KMS-11 (cell line): ENCODE data around the gene NTF3.

Experiments
- H2AFZ ChIP-seq: fragments of 200-600 bp; sonication (generic); 2 replicates; pipeline ENCODE4 v1.6.1; 2016; ENCODE audit warnings: antibody characterized with exemption, mixed run types, low read depth
- H3K27ac ChIP-seq: fragments of 200-600 bp; sonication (generic); 2 replicates; pipeline ENCODE4 v1.6.1; 2016; ENCODE audit warnings: mild to moderate bottlenecking, mixed run types
- H3K27me3 ChIP-seq: fragments of 200-600 bp; sonication (generic); 2 replicates; pipeline ENCODE4 v1.6.1; 2017; ENCODE audit warnings: mild to moderate bottlenecking, low read depth, mixed run types, moderate library complexity; ENCODE audit not compliant: insufficient read depth
- H3K36me3 ChIP-seq: fragments of 200-600 bp; sonication (generic); 2 replicates; pipeline ENCODE4 v1.6.1; 2017; ENCODE audit warnings: mild to moderate bottlenecking, mixed run types; ENCODE audit not compliant: insufficient read depth
- H3K4me1 ChIP-seq: fragments of 200-600 bp; sonication (generic); 2 replicates; pipeline ENCODE4 v1.6.1; 2016; ENCODE audit warnings: mild to moderate bottlenecking, low read depth, mixed run types; ENCODE audit not compliant: poor library complexity, severe bottlenecking
- H3K4me2 ChIP-seq: fragments of 200-600 bp; sonication (generic); 2 replicates; pipeline ENCODE4 v1.7.0; 2016; ENCODE audit warnings: mild to moderate bottlenecking, mixed run types
- H3K4me3 ChIP-seq: fragments of 200-600 bp; sonication (generic); IDR thresholded peaks from 2 replicates; pipeline ENCODE4 v1.6.1; 2017; ENCODE audit warnings: low read depth, low read length, mixed read lengths; ENCODE audit not compliant: insufficient read depth
- H3K79me2 ChIP-seq: fragments of 200-600 bp; sonication (generic); 2 replicates; pipeline ENCODE4 v1.6.1; 2016; ENCODE audit warnings: low read depth, mixed run types; ENCODE audit not compliant: insufficient read depth
- H3K9ac ChIP-seq: fragments of 200-600 bp; sonication (generic); 2 replicates; pipeline ENCODE4 v1.6.1; 2016; ENCODE audit warnings: mild to moderate bottlenecking, mixed run types
- H4K20me1 ChIP-seq: fragments of 200-600 bp; sonication (generic); 2 replicates; pipeline ENCODE4 v1.6.1; 2016; ENCODE audit warnings: mild to moderate bottlenecking, mixed run types; ENCODE audit not compliant: insufficient read depth
- CTCF ChIP-seq: fragments of 200-600 bp; sonication (generic); conservative IDR thresholded peaks from 2 replicates; pipeline ENCODE4 v1.6.1; 2017; ENCODE audit warnings: low read depth, mild to moderate bottlenecking, antibody characterized with exemption, low read length, moderate library complexity, mixed read lengths

The NTF3 gene

GRCh38 chr12:5503774-5504173 is 71.9 kb downstream of the NTF3 start:
- no peaks in the 10 kb centered on the region for H3K36me3 ChIP-seq
- no peaks in the 10 kb centered on the region for H3K4me1 ChIP-seq
- H3K79me2 ChIP-seq: no peaks in the 10 kb centered on the region
- H3K4me3 ChIP-seq: no peak overlapping the region
- no peak overlapping the region for H3K9ac ChIP-seq
- no peaks in the 10 kb centered on the region for H4K20me1 ChIP-seq
- H3K27me3 ChIP-seq: no peaks in the 10 kb centered on the region
- H2AFZ ChIP-seq: no peak overlapping the region
- no peak overlapping the region for H3K4me2 ChIP-seq
- no peak for TF ChIP-seq CTCF
- H3K27ac ChIP-seq: no peak overlapping the region

- H3K36me3 ChIP-seq: no peaks in the 10 kb centered on the region
- no peak overlapping the region for H2AFZ ChIP-seq
- no peaks in the 10 kb centered on the region for H3K4me1 ChIP-seq
- H3K27me3 ChIP-seq: no peaks in the 10 kb centered on the region
- H3K27ac ChIP-seq: no peak overlapping the region
- H3K4me3 ChIP-seq: no peak overlapping the region
- no peak for TF ChIP-seq CTCF
- H4K20me1 ChIP-seq: no peaks in the 10 kb centered on the region
- H3K9ac ChIP-seq: no peak overlapping the region
- no peaks in the 10 kb centered on the region for H3K79me2 ChIP-seq
- no peak overlapping the region for H3K4me2 ChIP-seq
Observed at GRCh38 chr12:5505116-5505515, 73.2 kb downstream of the NTF3 start.

GRCh38 chr12:5505751-5506150 is 73.8 kb downstream of the NTF3 start:
- no peak overlapping the region for H3K4me3 ChIP-seq
- H4K20me1 ChIP-seq: no peaks in the 10 kb centered on the region
- TF ChIP-seq CTCF: no peak
- H3K9ac ChIP-seq: no peak overlapping the region
- H2AFZ ChIP-seq: no peak overlapping the region
- no peak overlapping the region for H3K4me2 ChIP-seq
- H3K27ac ChIP-seq: no peak overlapping the region
- H3K4me1 ChIP-seq: no peaks in the 10 kb centered on the region
- no peaks in the 10 kb centered on the region for H3K36me3 ChIP-seq
- no peaks in the 10 kb centered on the region for H3K79me2 ChIP-seq
- H3K27me3 ChIP-seq: no peaks in the 10 kb centered on the region

- Histone ChIP-seq H3K9ac (no peak overlapping the region), H3K36me3 (no peaks in the 10 kb centered on the region), H3K4me3 (no peak overlapping the region), H3K79me2 (no peaks in the 10 kb centered on the region), H2AFZ (no peak overlapping the region), H4K20me1 (no peaks in the 10 kb centered on the region), H3K27me3 (no peaks in the 10 kb centered on the region), H3K4me1 (no peaks in the 10 kb centered on the region), H3K4me2 (no peak overlapping the region), H3K27ac (no peak overlapping the region)
- TF ChIP-seq CTCF: no peak
Observed at GRCh38 chr12:5506295-5506694, 74.4 kb downstream of the NTF3 start.

- H3K4me1 ChIP-seq: no peaks in the 10 kb centered on the region
- H3K9ac ChIP-seq: no peak overlapping the region
- H3K27ac ChIP-seq: no peak overlapping the region
- no peaks in the 10 kb centered on the region for H3K79me2 ChIP-seq
- no peak for TF ChIP-seq CTCF
- H3K27me3 ChIP-seq: no peaks in the 10 kb centered on the region
- H3K4me2 ChIP-seq: no peak overlapping the region
- no peaks in the 10 kb centered on the region for H4K20me1 ChIP-seq
- no peaks in the 10 kb centered on the region for H3K36me3 ChIP-seq
- H3K4me3 ChIP-seq: no peak overlapping the region
- no peak overlapping the region for H2AFZ ChIP-seq
Observed at GRCh38 chr12:5506821-5507231, 74.9 kb downstream of the NTF3 start.
